C4-2B (cell line): ENCODE measurements around the gene FBXO42.

Experiments
- ZFX ChIP-seq: fragments of 450-650 bp; IDR thresholded peaks from 2 replicates; pipeline ENCODE4 v1.6.1; 2017
- TF ChIP-seq, protein P1 (sequence below): fragments of 450-650 bp; conservative IDR thresholded peaks from 2 replicates; pipeline ENCODE4 v1.5.1; 2017; ENCODE audit warnings: mild to moderate bottlenecking

GRCh38 chr1:16209847-16210407 is 142.4 kb downstream of the FBXO42 start:
- TF ChIP-seq, protein P1, sequence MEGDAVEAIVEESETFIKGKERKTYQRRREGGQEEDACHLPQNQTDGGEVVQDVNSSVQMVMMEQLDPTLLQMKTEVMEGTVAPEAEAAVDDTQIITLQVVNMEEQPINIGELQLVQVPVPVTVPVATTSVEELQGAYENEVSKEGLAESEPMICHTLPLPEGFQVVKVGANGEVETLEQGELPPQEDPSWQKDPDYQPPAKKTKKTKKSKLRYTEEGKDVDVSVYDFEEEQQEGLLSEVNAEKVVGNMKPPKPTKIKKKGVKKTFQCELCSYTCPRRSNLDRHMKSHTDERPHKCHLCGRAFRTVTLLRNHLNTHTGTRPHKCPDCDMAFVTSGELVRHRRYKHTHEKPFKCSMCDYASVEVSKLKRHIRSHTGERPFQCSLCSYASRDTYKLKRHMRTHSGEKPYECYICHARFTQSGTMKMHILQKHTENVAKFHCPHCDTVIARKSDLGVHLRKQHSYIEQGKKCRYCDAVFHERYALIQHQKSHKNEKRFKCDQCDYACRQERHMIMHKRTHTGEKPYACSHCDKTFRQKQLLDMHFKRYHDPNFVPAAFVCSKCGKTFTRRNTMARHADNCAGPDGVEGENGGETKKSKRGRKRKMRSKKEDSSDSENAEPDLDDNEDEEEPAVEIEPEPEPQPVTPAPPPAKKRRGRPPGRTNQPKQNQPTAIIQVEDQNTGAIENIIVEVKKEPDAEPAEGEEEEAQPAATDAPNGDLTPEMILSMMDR, result no peak
- TF ChIP-seq ZFX, result no peak
